ENCODE data around the gene SLC9A9. TPM values are rescaled to one million over a fixed set of nuclear protein-coding genes. Genes with fewer than 3 reads are reported as not detected.

SLC9A9 gene
- total and polyA plus RNA-seq, 8 donors: 0.58 to 29.7 (median 14.0) TPM

GRCh38 chr3:143328451-143328850, 519.8 kb downstream of the SLC9A9 start:
- WGBS, 5 donors: 83 to 96% (median 91%) methylated on average over 5 of the region's 5 CpGs

GRCh38 chr3:143326983-143327778, 521.1 kb downstream of the SLC9A9 start:
- Histone ChIP-seq H3K27ac (no peak overlapping the region), H3K36me3 (no peaks in the 10 kb centered on the region), H3K27me3 (no peaks in the 10 kb centered on the region), H3K4me3 (no peak overlapping the region), H3K4me1 (peaks cover 0 to 18% (median 7%) of the 10 kb centered on the region in 4 donors), H3K9me3 (no peaks in the 10 kb centered on the region)
- 83 to 91% (median 85%) methylated on average over 1 of the region's 1 CpG for WGBS, 5 donors
- intact Hi-C loops (cut with DNase I; ENCODE audit: low total_unique reads): no loop called here
- DNase-seq: no peak
- TF ChIP-seq EP300 (IDR thresholded peaks at IDR 0.05) (no peak), POLR2A (IDR thresholded peaks at IDR 0.05) (no peak), POLR2AphosphoS5 (IDR thresholded peaks at IDR 0.05) (no peak)
- TF ChIP-seq, protein P1, sequence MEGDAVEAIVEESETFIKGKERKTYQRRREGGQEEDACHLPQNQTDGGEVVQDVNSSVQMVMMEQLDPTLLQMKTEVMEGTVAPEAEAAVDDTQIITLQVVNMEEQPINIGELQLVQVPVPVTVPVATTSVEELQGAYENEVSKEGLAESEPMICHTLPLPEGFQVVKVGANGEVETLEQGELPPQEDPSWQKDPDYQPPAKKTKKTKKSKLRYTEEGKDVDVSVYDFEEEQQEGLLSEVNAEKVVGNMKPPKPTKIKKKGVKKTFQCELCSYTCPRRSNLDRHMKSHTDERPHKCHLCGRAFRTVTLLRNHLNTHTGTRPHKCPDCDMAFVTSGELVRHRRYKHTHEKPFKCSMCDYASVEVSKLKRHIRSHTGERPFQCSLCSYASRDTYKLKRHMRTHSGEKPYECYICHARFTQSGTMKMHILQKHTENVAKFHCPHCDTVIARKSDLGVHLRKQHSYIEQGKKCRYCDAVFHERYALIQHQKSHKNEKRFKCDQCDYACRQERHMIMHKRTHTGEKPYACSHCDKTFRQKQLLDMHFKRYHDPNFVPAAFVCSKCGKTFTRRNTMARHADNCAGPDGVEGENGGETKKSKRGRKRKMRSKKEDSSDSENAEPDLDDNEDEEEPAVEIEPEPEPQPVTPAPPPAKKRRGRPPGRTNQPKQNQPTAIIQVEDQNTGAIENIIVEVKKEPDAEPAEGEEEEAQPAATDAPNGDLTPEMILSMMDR (IDR thresholded peaks at IDR 0.05): no peak

More at GRCh38 chr3:143328451-143328850, 519.8 kb downstream of the SLC9A9 start:
- Histone ChIP-seq H3K4me1 (peaks cover 0 to 18% (median 7%) of the 10 kb centered on the region in 4 donors), H3K4me3 (no peak overlapping the region), H3K27ac (no peak overlapping the region), H3K27me3 (no peaks in the 10 kb centered on the region), H3K9me3 (no peaks in the 10 kb centered on the region), H3K36me3 (no peaks in the 10 kb centered on the region)
- intact Hi-C loops (cut with DNase I; ENCODE audit: low total_unique reads): no loop called here
- TF ChIP-seq, protein P1 (IDR thresholded peaks at IDR 0.05): no peak
- TF ChIP-seq EP300 (IDR thresholded peaks at IDR 0.05) (no peak), POLR2AphosphoS5 (IDR thresholded peaks at IDR 0.05) (no peak), POLR2A (IDR thresholded peaks at IDR 0.05) (no peak)
- DNase-seq: no peak

DNA sequence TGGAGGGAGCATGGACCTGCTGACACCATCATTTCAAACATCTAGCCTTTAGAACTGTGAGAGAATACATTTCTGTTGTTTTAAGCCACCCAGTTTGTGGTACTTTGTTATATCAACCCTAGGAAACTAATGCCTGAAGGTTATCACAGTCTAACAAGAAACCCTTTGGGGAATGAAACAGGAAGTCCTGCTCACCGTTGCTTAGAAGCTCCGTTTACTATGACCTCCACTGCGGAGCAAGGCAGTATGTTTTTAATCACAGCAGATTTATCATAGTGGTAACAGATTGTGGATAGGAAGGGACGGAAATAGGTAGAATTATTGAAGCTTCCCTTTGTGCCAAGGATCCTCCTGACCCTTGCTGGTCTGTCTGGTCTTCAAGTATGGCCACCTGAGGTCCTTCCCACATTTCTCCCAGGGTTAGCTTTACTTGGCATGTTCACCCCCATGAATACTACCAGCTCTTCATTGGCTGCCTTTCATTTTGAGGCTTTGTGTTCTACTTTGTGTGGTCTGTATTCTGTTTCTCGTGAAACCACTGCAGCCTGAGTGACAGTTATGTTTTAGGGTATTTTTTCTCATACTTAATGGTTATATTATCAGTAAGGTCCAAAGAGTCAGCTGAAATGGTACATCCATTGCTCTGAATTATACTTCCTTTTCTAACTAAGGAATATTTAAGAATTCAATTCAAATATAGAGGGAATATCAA, 527.1 kb downstream of the SLC9A9 start:
- Histone ChIP-seq H3K4me1 (no peaks in the 10 kb centered on the region), H3K4me3 (no peak overlapping the region), H3K9me3 (no peaks in the 10 kb centered on the region), H3K27me3 (no peaks in the 10 kb centered on the region), H3K27ac (no peak overlapping the region), H3K36me3 (no peaks in the 10 kb centered on the region)
- DNase-seq: no peak
- no peak for TF ChIP-seq POLR2AphosphoS5 (IDR thresholded peaks at IDR 0.05)
- TF ChIP-seq, protein P1 (IDR thresholded peaks at IDR 0.05): no peak
- no peak for TF ChIP-seq EP300 (IDR thresholded peaks at IDR 0.05)
- no peak for TF ChIP-seq POLR2A (IDR thresholded peaks at IDR 0.05)
- 43 to 64% (median 56%) methylated on average over 5 of the region's 5 CpGs for WGBS, 5 donors
- intact Hi-C loops (cut with DNase I; ENCODE audit: low total_unique reads): no loop called here

GRCh38 chr3:143315766-143316165, 532.5 kb downstream of the SLC9A9 start:
- H3K36me3 ChIP-seq: no peaks in the 10 kb centered on the region
- no peaks in the 10 kb centered on the region for H3K9me3 ChIP-seq
- peaks cover 0 to 5% (median 0%) of the 10 kb centered on the region in 4 donors for H3K4me1 ChIP-seq
- 80 to 92% (median 88%) methylated on average over 5 of the region's 5 CpGs for WGBS, 5 donors
- H3K27ac ChIP-seq: no peak overlapping the region
- no peaks in the 10 kb centered on the region for H3K27me3 ChIP-seq
- intact Hi-C loops (cut with DNase I; ENCODE audit: low total_unique reads): no loop called here
- DNase-seq: no peak
- H3K4me3 ChIP-seq: no peak overlapping the region
- no peak for TF ChIP-seq POLR2A (IDR thresholded peaks at IDR 0.05)
- TF ChIP-seq EP300 (IDR thresholded peaks at IDR 0.05): no peak
- TF ChIP-seq POLR2AphosphoS5 (IDR thresholded peaks at IDR 0.05): no peak
- TF ChIP-seq, protein P1 (IDR thresholded peaks at IDR 0.05): no peak
